ENCODE measurements around the gene RWDD1. TPM values are rescaled to one million over a fixed set of nuclear protein-coding genes. Genes with fewer than 3 reads are reported as not detected.
"Not testable (repeated sequence)": the region's sequence is repeated elsewhere in the genome, so short reads cannot be mapped to it uniquely, and the experiment has no call there.

RWDD1 gene
- total RNA-seq, 1 donor from 2014 or later: 39.7 TPM

GRCh38 chr6:116596815-116597214, 25.5 kb downstream of the RWDD1 start:
- no peak for DNase-seq (ENCODE audit: low read depth)
- no peak overlapping the region for H3K4me3 ChIP-seq (ENCODE audit: low read depth, low read length)
- TF ChIP-seq CTCF (conservative IDR thresholded peaks at IDR 0.05; ENCODE audit: low read depth, low read length): no peak

GRCh38 chr6:116603916-116604315, 32.6 kb downstream of the RWDD1 start:
- not testable (repeated sequence) for DNase-seq (ENCODE audit: low read depth); H3K4me3 ChIP-seq (ENCODE audit: low read depth, low read length)

GRCh38 chr6:116604868-116605267, 33.6 kb downstream of the RWDD1 start:
- not testable (repeated sequence) for DNase-seq (ENCODE audit: low read depth)

GRCh38 chr6:116605935-116606334, 34.6 kb downstream of the RWDD1 start:
- DNase-seq (ENCODE audit: low read depth): no peak
- TF ChIP-seq CTCF (conservative IDR thresholded peaks at IDR 0.05; ENCODE audit: low read depth, low read length): no peak
- H3K4me3 ChIP-seq (ENCODE audit: low read depth, low read length): no peak overlapping the region

More at GRCh38 chr6:116604868-116605267, 33.6 kb downstream of the RWDD1 start:
- H3K4me3 ChIP-seq (ENCODE audit: low read depth, low read length): not testable (repeated sequence)

GRCh38 chr6:116611056-116611455, 39.8 kb downstream of the RWDD1 start:
- no peak overlapping the region for H3K4me3 ChIP-seq (ENCODE audit: low read depth, low read length)
- TF ChIP-seq CTCF (conservative IDR thresholded peaks at IDR 0.05; ENCODE audit: low read depth, low read length): no peak
- no peak for DNase-seq (ENCODE audit: low read depth)

- peak; percentile 29 for TF ChIP-seq CTCF (conservative IDR thresholded peaks at IDR 0.05; ENCODE audit: low read depth, low read length)
- peak; percentile 76 for DNase-seq (ENCODE audit: low read depth)
- H3K4me3 ChIP-seq (ENCODE audit: low read depth, low read length): peak within 1 kb of the TSS; percentile 81
Measured at GRCh38 chr6:116615937-116616736, 44.8 kb downstream of the RWDD1 start, which contains the start of gene RSPH4A. TSS of gene RSPH4A (plus strand) at chr6:116616479. CDS start at chr6:116616624, 145 bp downstream.

GRCh38 chr6:116616737-116617053, 45.4 kb downstream of the RWDD1 start:
- no peak for DNase-seq (ENCODE audit: low read depth)
- TF ChIP-seq CTCF (conservative IDR thresholded peaks at IDR 0.05; ENCODE audit: low read depth, low read length): no peak
- H3K4me3 ChIP-seq (ENCODE audit: low read depth, low read length): peak overlapping the region; percentile 81
